H9 (cell line): ENCODE data around the gene TP53BP2. TPM values are rescaled to one million over a fixed set of nuclear protein-coding genes. Genes with fewer than 3 reads are reported as not detected.

Experiments used
- DNase-seq: peaks from one replicate; pipeline ENCODE4 v3.0.0-alpha.2; 2017
- H2AFZ ChIP-seq: one replicate; pipeline ENCODE4 v1.6.1; 2013; ENCODE audit warnings: mild to moderate bottlenecking, low read length, control low read depth, moderate library complexity
- H2AK5ac ChIP-seq: 2 replicates; pipeline ENCODE4 v1.6.1; 2013; ENCODE audit warnings: low read length, control low read depth, mixed read lengths; ENCODE audit not compliant: insufficient read length
- H2BK120ac ChIP-seq: one replicate; pipeline ENCODE4 v1.6.1; 2013; ENCODE audit warnings: low read depth, mild to moderate bottlenecking, low read length, control low read depth, inconsistent platforms; ENCODE audit not compliant: poor library complexity, severe bottlenecking
- H2BK12ac ChIP-seq: 2 replicates; pipeline ENCODE4 v1.6.1; 2013; ENCODE audit warnings: low read length, control low read depth, mixed read lengths, low read depth; ENCODE audit not compliant: insufficient read length
- H2BK15ac ChIP-seq: 2 replicates; pipeline ENCODE4 v1.6.1; 2013; ENCODE audit warnings: low read depth, low read length, control low read depth
- H2BK20ac ChIP-seq: one replicate; pipeline ENCODE4 v1.6.1; 2013; ENCODE audit warnings: low read depth, mild to moderate bottlenecking, low read length, control low read depth, inconsistent platforms; ENCODE audit not compliant: poor library complexity, severe bottlenecking
- H2BK5ac ChIP-seq: 2 replicates; pipeline ENCODE4 v1.6.1; 2013; ENCODE audit warnings: low read length, control low read depth, mixed read lengths; ENCODE audit not compliant: insufficient read length
- H3K14ac ChIP-seq: 2 replicates; pipeline ENCODE4 v1.6.1; 2013; ENCODE audit warnings: low read length, control low read depth; ENCODE audit not compliant: insufficient read depth
- H3K18ac ChIP-seq: 2 replicates; pipeline ENCODE4 v1.6.1; 2013; ENCODE audit warnings: low read depth, mild to moderate bottlenecking, mixed read lengths, low read length, control low read depth; ENCODE audit not compliant: insufficient read length
- H3K23ac ChIP-seq: 2 replicates; pipeline ENCODE4 v1.6.1; 2013; ENCODE audit warnings: low read length, control low read depth, mixed read lengths, low read depth; ENCODE audit not compliant: insufficient read length
- H3K23me2 ChIP-seq: 2 replicates; pipeline ENCODE4 v1.6.1; 2013; ENCODE audit warnings: low read depth, mild to moderate bottlenecking, mixed read lengths, low read length, control low read depth; ENCODE audit not compliant: insufficient read length, poor library complexity, severe bottlenecking
- H3K27ac ChIP-seq: 2 replicates; pipeline ENCODE4 v1.5.1; 2013; ENCODE audit warnings: low read length, control low read depth, mixed read lengths, low read depth; ENCODE audit not compliant: insufficient read length
- H3K27me3 ChIP-seq: 2 replicates; pipeline ENCODE4 v1.6.1; 2013; ENCODE audit warnings: low read length, control low read depth, inconsistent platforms; ENCODE audit not compliant: insufficient read depth
- H3K4ac ChIP-seq: 2 replicates; pipeline ENCODE4 v1.6.1; 2013; ENCODE audit warnings: low read depth, mild to moderate bottlenecking, control low read depth, inconsistent platforms, low read length, moderate library complexity
- H3K4me1 ChIP-seq: 2 replicates; pipeline ENCODE4 v1.6.1; 2013; ENCODE audit warnings: low read length, control low read depth, inconsistent platforms; ENCODE audit not compliant: insufficient read depth
- H3K4me2 ChIP-seq: 2 replicates; pipeline ENCODE4 v1.6.1; 2013; ENCODE audit warnings: low read length, control low read depth, mixed read lengths; ENCODE audit not compliant: insufficient read length, insufficient read depth
- H3K56ac ChIP-seq: 2 replicates; pipeline ENCODE4 v1.6.1; 2013; ENCODE audit warnings: low read depth, mild to moderate bottlenecking, mixed read lengths, low read length, control low read depth; ENCODE audit not compliant: insufficient read length
- H3K79me1 ChIP-seq: 2 replicates; pipeline ENCODE4 v1.6.1; 2013; ENCODE audit warnings: low read depth, mild to moderate bottlenecking, moderate library complexity, low read length, control low read depth, inconsistent platforms; ENCODE audit not compliant: insufficient read depth, poor library complexity, severe bottlenecking
- H3K79me2 ChIP-seq: 2 replicates; pipeline ENCODE4 v1.6.1; 2013; ENCODE audit warnings: low read length, control low read depth, inconsistent platforms; ENCODE audit not compliant: insufficient read depth
- H3K9ac ChIP-seq: 2 replicates; pipeline ENCODE4 v1.6.1; 2013; ENCODE audit warnings: low read length, control low read depth, mixed read lengths; ENCODE audit not compliant: insufficient read length; ENCODE audit errors: extremely low read depth
- H3K9me3 ChIP-seq: one replicate; pipeline ENCODE4 v1.6.1; 2013; ENCODE audit warnings: low read depth, low read length, inconsistent platforms; ENCODE audit not compliant: control insufficient read depth
- H3T11ph ChIP-seq: one replicate; pipeline ENCODE4 v1.6.1; 2013; ENCODE audit warnings: mild to moderate bottlenecking, low read length, control low read depth, inconsistent platforms
- H4K20me1 ChIP-seq: one replicate; pipeline ENCODE4 v1.6.1; 2013; ENCODE audit not compliant: control insufficient read depth, insufficient read length, insufficient read depth
- H4K5ac ChIP-seq: 2 replicates; pipeline ENCODE4 v1.6.1; 2013; ENCODE audit warnings: low read depth, mild to moderate bottlenecking, mixed read lengths, low read length, control low read depth; ENCODE audit not compliant: insufficient read length
- H4K8ac ChIP-seq: replicated peaks from 2 replicates; pipeline ENCODE4 v1.6.1; 2013; ENCODE audit warnings: low read length, control low read depth, mixed read lengths, low read depth; ENCODE audit not compliant: insufficient read length
- H4K91ac ChIP-seq: 2 replicates; pipeline ENCODE4 v1.6.1; 2013; ENCODE audit warnings: low read depth, mild to moderate bottlenecking, moderate library complexity, mixed read lengths, low read length, control low read depth; ENCODE audit not compliant: insufficient read length
- H3K27ac Mint-ChIP-seq, 3 experiments: 2 replicates in 2 of 3; 3 replicates in 1 of 3; pipeline ENCODE4 v1.8.0; 2020 to 2021; ENCODE audit warnings: mixed read lengths in 3 of 3, mild to moderate bottlenecking in 1 of 3, moderate library complexity in 1 of 3
- H3K27me3 Mint-ChIP-seq: 2 replicates; pipeline ENCODE4 v1.8.0; 2021; ENCODE audit warnings: low read depth, mild to moderate bottlenecking, moderate library complexity, mixed read lengths
- H3K36me3 Mint-ChIP-seq, 3 experiments: 2 replicates in 2 of 3; 3 replicates in 1 of 3; pipeline ENCODE4 v1.8.0; 2020 to 2021; ENCODE audit warnings: low read depth in 3 of 3, mixed read lengths in 3 of 3; ENCODE audit not compliant: insufficient read depth in 1 of 3
- H3K4me1 Mint-ChIP-seq, 2 experiments: 2 replicates each; pipeline ENCODE4 v1.8.0; 2020; ENCODE audit warnings: mixed read lengths in 2 of 2
- H3K4me3 Mint-ChIP-seq, 2 experiments: 2 replicates in 1 of 2; 3 replicates in 1 of 2; pipeline ENCODE4 v1.8.0; 2020 to 2021; ENCODE audit warnings: mild to moderate bottlenecking in 2 of 2, mixed read lengths in 2 of 2, moderate library complexity in 1 of 2
- H3K9me3 Mint-ChIP-seq, 2 experiments: 2 replicates in 1 of 2; 3 replicates in 1 of 2; pipeline ENCODE4 v1.8.0; 2020; ENCODE audit warnings: mild to moderate bottlenecking in 2 of 2, mixed read lengths in 2 of 2, moderate library complexity in 1 of 2
- WGBS: extraction: QIAGEN DNeasy Blood & Tissue Kit; methylation state at CpG from one replicate; pipeline ENCODE4 v1.1.7; 2013; ENCODE audit warnings: missing lambda C conversion rate, low lambda C conversion rate, mixed read lengths; ENCODE audit not compliant: insufficient read length; ENCODE audit errors: extremely low coverage; 5-methylcytosine and 5-hydroxymethylcytosine counted together
- total RNA-seq: library from RNA; stranded (reverse); gene quantifications from 2 replicates; pipeline ENCODE4 v1.2.1, GENCODE V29; 2021
- TF ChIP-seq, protein P1 (sequence below): fragments of 200-600 bp; sonication (generic); conservative IDR thresholded peaks from 3 replicates; pipeline ENCODE4 v1.8.0; 2021; ENCODE audit warnings: antibody characterized with exemption, mild to moderate bottlenecking

Gene TP53BP2
- total RNA-seq, 1 experiment from 2014 or later = 49.7 TPM

DNA sequence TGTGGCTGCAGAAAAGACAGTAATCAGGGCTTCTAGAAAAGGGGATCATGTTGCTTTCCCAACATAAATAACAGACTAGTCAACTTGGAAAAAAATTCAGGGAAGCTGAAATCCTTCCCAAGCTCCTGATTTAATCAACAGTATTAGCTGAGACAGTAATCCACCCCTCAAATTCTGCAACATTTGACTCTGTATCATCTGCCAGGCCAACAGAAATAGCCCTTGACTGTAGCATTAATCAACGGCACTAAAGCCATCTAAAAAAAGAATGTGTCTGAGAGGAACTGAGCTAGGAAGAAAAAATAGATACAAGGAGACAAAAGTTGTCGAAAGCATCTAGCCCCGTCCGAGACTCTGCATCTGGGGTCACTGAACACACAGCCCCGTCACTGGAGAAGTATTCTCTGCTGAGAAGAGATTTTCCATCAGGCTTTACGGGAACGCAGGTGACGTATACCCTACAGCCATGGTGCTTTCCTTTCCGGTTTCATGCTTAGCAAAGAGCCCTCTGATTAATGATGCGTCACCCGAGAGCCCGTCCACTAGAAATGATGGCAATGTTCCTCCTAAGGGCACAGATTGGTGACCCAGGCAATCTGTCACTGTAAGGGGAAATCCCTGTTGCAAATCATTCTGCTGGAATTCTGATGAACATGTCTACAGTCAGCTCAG lies 42.1 kb upstream of the TP53BP2 start:
- Histone ChIP-seq H3K27me3 (no peaks in the 10 kb centered on the region), H4K20me1 (no peaks in the 10 kb centered on the region), H2BK12ac (no peak overlapping the region), H3K4me1 (no peaks in the 10 kb centered on the region), H4K91ac (no peak overlapping the region), H2BK15ac (no peak overlapping the region), H2AFZ (no peak overlapping the region), H2BK5ac (no peak overlapping the region), H3K56ac (no peak overlapping the region), H3K23ac (no peak overlapping the region), H2AK5ac (no peak overlapping the region), H3K18ac (no peak overlapping the region), H3K27ac (no peak overlapping the region), H3K79me2 (no peaks in the 10 kb centered on the region), H3K9me3 (no peaks in the 10 kb centered on the region), H3K4me2 (no peak overlapping the region), H3K23me2 (no peaks in the 10 kb centered on the region), H4K5ac (no peak overlapping the region), H2BK20ac (no peak overlapping the region), H3K79me1 (no peaks in the 10 kb centered on the region), H3K14ac (no peak overlapping the region), H3K4ac (no peak overlapping the region), H3K9ac (no peak overlapping the region), H2BK120ac (no peak overlapping the region), H4K8ac (no peak overlapping the region), H3T11ph (no peak overlapping the region)
- TF ChIP-seq, protein P1, sequence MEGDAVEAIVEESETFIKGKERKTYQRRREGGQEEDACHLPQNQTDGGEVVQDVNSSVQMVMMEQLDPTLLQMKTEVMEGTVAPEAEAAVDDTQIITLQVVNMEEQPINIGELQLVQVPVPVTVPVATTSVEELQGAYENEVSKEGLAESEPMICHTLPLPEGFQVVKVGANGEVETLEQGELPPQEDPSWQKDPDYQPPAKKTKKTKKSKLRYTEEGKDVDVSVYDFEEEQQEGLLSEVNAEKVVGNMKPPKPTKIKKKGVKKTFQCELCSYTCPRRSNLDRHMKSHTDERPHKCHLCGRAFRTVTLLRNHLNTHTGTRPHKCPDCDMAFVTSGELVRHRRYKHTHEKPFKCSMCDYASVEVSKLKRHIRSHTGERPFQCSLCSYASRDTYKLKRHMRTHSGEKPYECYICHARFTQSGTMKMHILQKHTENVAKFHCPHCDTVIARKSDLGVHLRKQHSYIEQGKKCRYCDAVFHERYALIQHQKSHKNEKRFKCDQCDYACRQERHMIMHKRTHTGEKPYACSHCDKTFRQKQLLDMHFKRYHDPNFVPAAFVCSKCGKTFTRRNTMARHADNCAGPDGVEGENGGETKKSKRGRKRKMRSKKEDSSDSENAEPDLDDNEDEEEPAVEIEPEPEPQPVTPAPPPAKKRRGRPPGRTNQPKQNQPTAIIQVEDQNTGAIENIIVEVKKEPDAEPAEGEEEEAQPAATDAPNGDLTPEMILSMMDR = no peak
- Mint-ChIP-seq H3K4me1 (peaks cover 17 to 25% of the 10 kb centered on the region in 2 experiments), H3K36me3 (no peaks in the 10 kb centered on the region), H3K27me3 (peaks cover 3% of the 10 kb centered on the region; the same call in 1 of the 2 replicates), H3K9me3 (no peaks in the 10 kb centered on the region), H3K27ac (no peak overlapping the region; a peak in 1 of 7 replicates), H3K4me3 (no peak overlapping the region)
- no peak for DNase-seq
- WGBS = no CpG with 5 or more reads among the region's 12 CpGs
